BE2C (cell line): ENCODE measurements around the gene ZNF581.

Experiments
- DNase-seq: peaks from one replicate; pipeline ENCODE4 v3.0.0-alpha.2; 2020
- H3K27me3 ChIP-seq: fragments of 250-450 bp; sonication (Bioruptor Pico); 2 replicates; pipeline ENCODE4 v1.5.1; 2020; ENCODE audit warnings: mild to moderate bottlenecking
- H3K36me3 ChIP-seq: fragments of 250-450 bp; sonication (Bioruptor Pico); 2 replicates; pipeline ENCODE4 v1.5.1; 2020; ENCODE audit warnings: mild to moderate bottlenecking
- H3K4me1 ChIP-seq: fragments of 250-450 bp; sonication (Bioruptor Pico); 2 replicates; pipeline ENCODE4 v1.5.1; 2020
- H3K4me3 ChIP-seq: 2 replicates; pipeline ENCODE4 v1.5.1; 2011; ENCODE audit warnings: low read depth, low read length
- H3K9me3 ChIP-seq: fragments of 250-450 bp; sonication (Bioruptor Pico); 2 replicates; pipeline ENCODE4 v1.5.1; 2020
- TF ChIP-seq, protein P1 (sequence below): IDR thresholded peaks from 2 replicates; pipeline ENCODE4 v1.5.1; 2012; ENCODE audit warnings: mild to moderate bottlenecking, low read depth, low read length

Gene ZNF581

DNA sequence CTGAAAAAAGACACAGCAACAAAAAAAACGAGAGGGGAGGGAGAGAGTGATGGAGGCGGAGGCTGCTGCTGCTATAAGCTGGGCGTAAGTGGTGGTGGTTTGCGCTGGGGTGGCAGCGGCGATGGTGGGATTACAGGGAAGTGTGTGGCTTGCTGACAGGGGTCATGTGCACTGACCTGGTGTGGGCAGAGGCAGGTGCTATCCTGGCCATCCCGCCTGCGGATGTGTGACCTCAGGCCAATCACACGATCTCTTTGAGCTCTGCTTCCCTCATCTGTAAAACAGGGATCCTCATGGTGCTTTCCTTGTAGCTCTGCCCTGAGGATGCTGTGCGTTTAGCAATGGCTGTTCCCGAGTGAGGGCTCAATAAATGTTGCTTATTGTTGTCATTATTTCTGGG is 5.9 kb upstream of the ZNF581 start:
- no peaks in the 10 kb centered on the region for H3K9me3 ChIP-seq
- H3K4me1 ChIP-seq: peaks cover 6% of the 10 kb centered on the region
- H3K27me3 ChIP-seq: no peaks in the 10 kb centered on the region
- DNase-seq: no peak
- H3K4me3 ChIP-seq: no peak overlapping the region
- TF ChIP-seq, protein P1, sequence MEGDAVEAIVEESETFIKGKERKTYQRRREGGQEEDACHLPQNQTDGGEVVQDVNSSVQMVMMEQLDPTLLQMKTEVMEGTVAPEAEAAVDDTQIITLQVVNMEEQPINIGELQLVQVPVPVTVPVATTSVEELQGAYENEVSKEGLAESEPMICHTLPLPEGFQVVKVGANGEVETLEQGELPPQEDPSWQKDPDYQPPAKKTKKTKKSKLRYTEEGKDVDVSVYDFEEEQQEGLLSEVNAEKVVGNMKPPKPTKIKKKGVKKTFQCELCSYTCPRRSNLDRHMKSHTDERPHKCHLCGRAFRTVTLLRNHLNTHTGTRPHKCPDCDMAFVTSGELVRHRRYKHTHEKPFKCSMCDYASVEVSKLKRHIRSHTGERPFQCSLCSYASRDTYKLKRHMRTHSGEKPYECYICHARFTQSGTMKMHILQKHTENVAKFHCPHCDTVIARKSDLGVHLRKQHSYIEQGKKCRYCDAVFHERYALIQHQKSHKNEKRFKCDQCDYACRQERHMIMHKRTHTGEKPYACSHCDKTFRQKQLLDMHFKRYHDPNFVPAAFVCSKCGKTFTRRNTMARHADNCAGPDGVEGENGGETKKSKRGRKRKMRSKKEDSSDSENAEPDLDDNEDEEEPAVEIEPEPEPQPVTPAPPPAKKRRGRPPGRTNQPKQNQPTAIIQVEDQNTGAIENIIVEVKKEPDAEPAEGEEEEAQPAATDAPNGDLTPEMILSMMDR: no peak
- no peaks in the 10 kb centered on the region for H3K36me3 ChIP-seq

DNA sequence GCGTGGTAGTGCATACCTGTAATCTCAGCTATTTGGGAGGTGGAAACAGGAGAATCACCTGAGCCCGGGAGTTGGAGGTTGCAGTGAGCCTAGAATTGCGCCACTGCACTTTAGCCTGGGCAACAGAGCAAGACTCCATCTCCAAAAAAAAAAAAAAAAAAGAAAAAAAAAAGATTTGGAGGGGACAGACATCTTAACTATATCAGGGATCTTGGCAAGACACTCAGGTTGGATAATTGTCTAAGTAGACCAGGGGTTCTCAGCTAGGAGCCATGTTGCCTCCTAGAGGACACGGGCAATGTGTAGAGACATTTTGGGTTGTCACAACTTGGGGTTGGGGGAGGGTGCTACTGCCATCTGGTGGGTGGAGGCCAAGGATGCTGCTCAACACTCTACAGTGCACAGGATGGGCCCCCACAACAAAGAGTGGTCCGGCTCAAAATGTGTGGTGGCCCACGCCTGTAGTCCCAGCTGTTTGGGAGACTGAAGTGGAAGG is 4.5 kb upstream of the ZNF581 start:
- DNase-seq: peak; percentile 78
- no peak overlapping the region for H3K4me3 ChIP-seq

DNA sequence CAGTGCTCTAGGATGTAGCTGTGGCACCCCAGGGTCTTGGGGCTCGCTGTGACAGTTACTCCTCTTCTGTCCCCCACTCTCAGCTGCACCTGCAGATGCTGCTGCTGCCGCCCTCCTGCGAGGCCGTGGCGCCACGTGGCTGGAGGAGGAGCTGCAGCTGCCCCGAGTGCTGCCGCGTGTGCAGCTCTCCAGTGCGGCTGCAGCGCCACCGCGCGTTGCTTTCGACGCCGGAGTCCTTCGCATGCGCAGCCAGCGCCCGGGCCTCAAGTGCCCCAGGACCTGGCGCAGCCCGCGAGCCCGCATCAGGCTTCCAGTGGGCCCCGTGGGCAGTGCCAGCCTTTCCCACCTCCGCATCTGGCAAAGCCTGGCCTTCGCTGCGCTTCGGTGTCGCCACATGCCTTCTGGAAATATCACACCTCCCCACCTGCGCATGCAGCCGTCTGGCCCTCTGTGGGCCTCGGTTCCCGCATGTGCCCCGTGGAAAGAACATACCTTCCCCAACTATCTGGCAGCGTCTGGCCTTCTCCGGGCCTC is 3.3 kb upstream of the ZNF581 start:
- DNase-seq: peak; percentile 74
- TF ChIP-seq, protein P1: peak; percentile 44
- Histone ChIP-seq H3K9me3 (no peaks in the 10 kb centered on the region), H3K4me1 (peaks cover 6% of the 10 kb centered on the region), H3K36me3 (peaks cover 7% of the 10 kb centered on the region), H3K4me3 (peak overlapping the region; percentile 90), H3K27me3 (no peaks in the 10 kb centered on the region)

More for the DNA sequence above, 4.5 kb upstream of the ZNF581 start:
- no peaks in the 10 kb centered on the region for H3K9me3 ChIP-seq
- H3K27me3 ChIP-seq: no peaks in the 10 kb centered on the region
- peaks cover 6% of the 10 kb centered on the region for H3K4me1 ChIP-seq
- TF ChIP-seq, protein P1: peak; percentile 80
- no peaks in the 10 kb centered on the region for H3K36me3 ChIP-seq

DNA sequence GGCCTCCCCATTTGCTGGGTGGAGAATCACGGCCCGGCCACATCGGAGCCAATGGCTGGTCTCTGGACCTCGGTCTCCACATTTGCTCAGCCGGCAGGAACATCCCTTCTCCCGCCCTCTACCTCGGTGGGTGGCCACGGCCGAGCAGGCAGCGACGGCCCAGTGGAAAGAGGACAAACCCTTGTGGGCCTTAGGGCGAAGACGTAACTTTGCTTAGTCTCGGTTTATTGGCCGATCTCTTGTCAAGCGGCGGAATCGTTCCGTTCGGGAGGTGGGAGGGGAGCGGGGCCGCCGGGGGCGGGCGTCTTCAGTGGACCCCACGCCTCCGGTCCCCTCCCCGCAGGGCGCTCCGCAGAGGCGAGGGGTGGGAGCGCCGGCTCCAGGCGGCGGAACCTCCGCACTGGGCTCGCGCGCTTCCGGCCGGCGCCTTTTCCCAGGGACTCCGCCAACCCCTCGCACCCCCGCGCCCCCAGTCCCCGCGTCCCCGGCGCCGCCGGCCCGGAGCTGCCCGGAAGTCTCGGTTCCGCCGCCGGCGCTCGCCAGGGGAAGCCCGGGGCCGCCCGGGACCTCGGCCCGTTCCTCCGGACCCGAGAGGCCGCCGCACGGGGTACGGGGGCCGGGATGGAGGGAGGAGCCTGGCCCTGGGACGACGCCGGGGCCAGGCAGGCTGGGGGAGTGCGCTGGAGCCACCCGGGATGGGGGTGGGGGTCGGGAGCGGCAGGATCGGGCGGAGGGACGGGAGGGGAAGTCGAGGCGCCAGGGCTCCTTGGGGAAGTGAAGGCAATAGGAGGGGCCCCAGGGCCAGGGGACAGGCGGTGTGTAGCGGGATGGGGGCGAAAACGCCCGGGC is 2.6 kb upstream of the ZNF581 start, which contains the start of gene ZNF580:
Gene ZNF580, plus strand, starts transcription at position 426 of the 849 bp plus-strand sequence. CDS start 1,507 bp downstream, outside the sequence.
- no peaks in the 10 kb centered on the region for H3K9me3 ChIP-seq
- peaks cover 14% of the 10 kb centered on the region for H3K36me3 ChIP-seq
- H3K4me3 ChIP-seq: peak within 1 kb of the TSS; percentile 90
- TF ChIP-seq, protein P1: no peak
- no peaks in the 10 kb centered on the region for H3K27me3 ChIP-seq
- peak; percentile 76 for DNase-seq
- H3K4me1 ChIP-seq: peaks cover 6% of the 10 kb centered on the region

DNA sequence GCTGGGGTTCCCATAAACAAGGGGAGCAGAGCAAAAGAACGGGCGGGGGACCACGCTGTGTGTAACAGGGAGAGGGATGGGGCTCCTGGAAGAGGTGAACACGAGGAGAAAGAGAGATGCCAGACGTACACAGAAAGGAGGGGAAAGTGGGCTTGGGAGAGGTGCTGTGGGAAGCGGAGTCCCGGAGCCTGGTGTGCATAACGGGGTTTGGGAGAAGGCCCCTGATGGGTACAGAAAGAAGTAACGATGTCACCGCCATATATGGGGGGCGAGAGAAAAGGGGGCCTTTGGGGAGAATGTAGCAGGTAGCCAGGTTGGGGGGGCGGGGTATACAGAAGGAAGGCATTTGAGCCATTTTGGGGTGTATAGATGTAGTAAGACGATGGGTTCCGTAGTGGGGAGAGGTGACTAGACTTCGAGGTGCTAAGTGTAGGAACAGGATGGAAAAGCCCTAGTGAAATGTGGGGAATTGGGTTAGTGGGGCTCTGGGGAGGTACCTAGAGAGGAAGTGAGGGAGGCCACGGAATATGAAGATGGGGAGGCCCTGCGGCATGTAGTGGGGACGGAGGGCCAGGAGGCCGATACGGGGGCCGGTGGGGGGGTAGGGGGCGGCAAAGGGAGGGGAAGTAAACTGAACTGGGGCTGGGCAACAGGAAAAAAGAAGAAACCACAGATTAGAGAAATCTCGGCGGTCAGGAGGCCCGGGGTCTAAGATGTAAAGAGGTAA is 1.9 kb upstream of the ZNF581 start:
- Histone ChIP-seq H3K9me3 (no peaks in the 10 kb centered on the region), H3K27me3 (no peaks in the 10 kb centered on the region), H3K4me1 (peaks cover 6% of the 10 kb centered on the region), H3K4me3 (peak overlapping the region; percentile 90), H3K36me3 (peaks cover 14% of the 10 kb centered on the region)
- TF ChIP-seq, protein P1: no peak
- DNase-seq: peak; percentile 33
